Type B pancreatic cell (in vitro differentiated cells): ENCODE data around the gene CENPW. TPM values are rescaled to one million over a fixed set of nuclear protein-coding genes. Genes with fewer than 3 reads are reported as not detected.

Experiments used
- DNase-seq: peaks from one replicate; pipeline ENCODE4 v3.0.0; 2021; ENCODE audit warnings: mixed read lengths; ENCODE audit not compliant: unreplicated experiment; ENCODE audit errors: extremely low spot score
- H3K27ac Mint-ChIP-seq: 2 replicates; pipeline ENCODE4 v1.8.0; 2021; ENCODE audit warnings: mild to moderate bottlenecking, mixed read lengths
- H3K27me3 Mint-ChIP-seq: 2 replicates; pipeline ENCODE4 v1.8.0; 2021; ENCODE audit warnings: mixed read lengths
- H3K36me3 Mint-ChIP-seq: 2 replicates; pipeline ENCODE4 v1.8.0; 2021; ENCODE audit warnings: mixed read lengths
- H3K4me1 Mint-ChIP-seq: one replicate; pipeline ENCODE4 v1.8.0; 2021; ENCODE audit warnings: mixed read lengths; ENCODE audit not compliant: unreplicated experiment
- H3K4me3 Mint-ChIP-seq: 2 replicates; pipeline ENCODE4 v1.8.0; 2021; ENCODE audit warnings: mild to moderate bottlenecking, mixed read lengths
- H3K9me3 Mint-ChIP-seq: 2 replicates; pipeline ENCODE4 v1.8.0; 2021; ENCODE audit warnings: mixed read lengths
- total RNA-seq: library from RNA; stranded (reverse); gene quantifications from 2 replicates; pipeline ENCODE4 v1.2.1, GENCODE V29; 2021; ENCODE audit warnings: low replicate concordance
- TF ChIP-seq, protein P1 (sequence below): fragments of 200-600 bp; sonication (generic); conservative IDR thresholded peaks from 2 replicates; pipeline ENCODE4 v1.5.0; 2021; ENCODE audit warnings: antibody characterized with exemption, mild to moderate bottlenecking

CENPW gene
- total RNA-seq, 1 donor from 2014 or later: 42.0 TPM

DNA sequence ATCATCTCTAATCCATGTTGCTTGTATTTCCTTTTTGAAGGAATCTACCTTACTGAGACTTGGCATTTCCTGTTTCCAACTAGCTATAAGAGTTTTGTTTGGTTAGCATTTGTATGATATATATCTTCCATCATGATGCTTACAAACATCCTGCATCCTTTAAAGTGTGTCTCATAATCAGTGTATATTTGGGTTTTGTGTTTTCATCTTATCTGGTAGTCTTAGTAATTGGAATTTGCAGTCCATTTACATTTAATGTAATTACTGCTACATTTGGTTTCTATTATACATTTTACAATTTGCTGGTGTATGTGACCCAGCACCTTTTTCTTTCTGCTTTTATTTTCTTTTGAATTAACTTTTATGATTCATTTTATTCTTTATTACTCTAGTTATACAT lies 12.6 kb downstream of the CENPW start:
- no peak overlapping the region for H3K27ac Mint-ChIP-seq
- H3K27me3 Mint-ChIP-seq: no peaks in the 10 kb centered on the region
- DNase-seq: no peak
- TF ChIP-seq, protein P1, sequence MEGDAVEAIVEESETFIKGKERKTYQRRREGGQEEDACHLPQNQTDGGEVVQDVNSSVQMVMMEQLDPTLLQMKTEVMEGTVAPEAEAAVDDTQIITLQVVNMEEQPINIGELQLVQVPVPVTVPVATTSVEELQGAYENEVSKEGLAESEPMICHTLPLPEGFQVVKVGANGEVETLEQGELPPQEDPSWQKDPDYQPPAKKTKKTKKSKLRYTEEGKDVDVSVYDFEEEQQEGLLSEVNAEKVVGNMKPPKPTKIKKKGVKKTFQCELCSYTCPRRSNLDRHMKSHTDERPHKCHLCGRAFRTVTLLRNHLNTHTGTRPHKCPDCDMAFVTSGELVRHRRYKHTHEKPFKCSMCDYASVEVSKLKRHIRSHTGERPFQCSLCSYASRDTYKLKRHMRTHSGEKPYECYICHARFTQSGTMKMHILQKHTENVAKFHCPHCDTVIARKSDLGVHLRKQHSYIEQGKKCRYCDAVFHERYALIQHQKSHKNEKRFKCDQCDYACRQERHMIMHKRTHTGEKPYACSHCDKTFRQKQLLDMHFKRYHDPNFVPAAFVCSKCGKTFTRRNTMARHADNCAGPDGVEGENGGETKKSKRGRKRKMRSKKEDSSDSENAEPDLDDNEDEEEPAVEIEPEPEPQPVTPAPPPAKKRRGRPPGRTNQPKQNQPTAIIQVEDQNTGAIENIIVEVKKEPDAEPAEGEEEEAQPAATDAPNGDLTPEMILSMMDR: no peak
- H3K4me3 Mint-ChIP-seq: no peak overlapping the region
- peaks cover 5% of the 10 kb centered on the region for H3K9me3 Mint-ChIP-seq
- no peaks in the 10 kb centered on the region for H3K4me1 Mint-ChIP-seq
- peaks cover 10% of the 10 kb centered on the region for H3K36me3 Mint-ChIP-seq

DNA sequence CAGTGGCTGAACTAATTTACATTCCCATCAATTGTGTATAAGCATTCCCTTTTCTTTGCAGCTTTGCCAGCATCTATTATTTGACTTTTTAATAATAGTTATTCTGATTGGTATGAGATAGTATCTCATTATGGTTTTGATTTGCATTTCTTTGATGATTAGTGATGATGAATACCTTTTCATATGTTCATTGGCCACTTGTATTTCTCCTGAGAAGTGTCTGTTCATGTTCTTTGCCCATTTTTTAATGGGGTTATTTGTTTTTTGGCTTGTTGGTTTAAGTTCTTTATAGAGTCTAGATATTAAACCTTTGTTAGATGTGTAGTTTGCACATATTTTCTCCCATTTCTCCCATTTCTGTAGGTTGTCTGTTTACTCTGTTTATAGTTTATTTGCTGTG lies 16.6 kb downstream of the CENPW start:
- no peak for DNase-seq
- Mint-ChIP-seq H3K27ac (no peak overlapping the region), H3K4me1 (no peaks in the 10 kb centered on the region), H3K36me3 (peaks cover 41% of the 10 kb centered on the region), H3K9me3 (peaks cover 15% of the 10 kb centered on the region), H3K4me3 (no peak overlapping the region), H3K27me3 (no peaks in the 10 kb centered on the region)
- TF ChIP-seq, protein P1: no peak

- peaks cover 15% of the 10 kb centered on the region for H3K9me3 Mint-ChIP-seq
- H3K4me3 Mint-ChIP-seq: no peak overlapping the region
- no peak overlapping the region for H3K27ac Mint-ChIP-seq
- no peaks in the 10 kb centered on the region for H3K4me1 Mint-ChIP-seq
- DNase-seq: no peak
- peaks cover 58% of the 10 kb centered on the region for H3K36me3 Mint-ChIP-seq
- TF ChIP-seq, protein P1: no peak
- H3K27me3 Mint-ChIP-seq: no peaks in the 10 kb centered on the region
Measured at GRCh38 chr6:126359936-126360537, 20.1 kb downstream of the CENPW start.

GRCh38 chr6:126361832-126362440 lies 22.0 kb downstream of the CENPW start:
- no peak overlapping the region for H3K27ac Mint-ChIP-seq
- no peaks in the 10 kb centered on the region for H3K27me3 Mint-ChIP-seq
- peaks cover 10% of the 10 kb centered on the region for H3K9me3 Mint-ChIP-seq
- H3K4me1 Mint-ChIP-seq: no peaks in the 10 kb centered on the region
- H3K4me3 Mint-ChIP-seq: no peak overlapping the region
- TF ChIP-seq, protein P1: no peak
- DNase-seq: no peak
- H3K36me3 Mint-ChIP-seq: peaks cover 52% of the 10 kb centered on the region

GRCh38 chr6:126367849-126368248 lies 27.9 kb downstream of the CENPW start:
- TF ChIP-seq, protein P1: no peak
- Mint-ChIP-seq H3K4me1 (no peaks in the 10 kb centered on the region), H3K4me3 (no peak overlapping the region), H3K27me3 (no peaks in the 10 kb centered on the region), H3K9me3 (no peaks in the 10 kb centered on the region), H3K27ac (no peak overlapping the region), H3K36me3 (peaks cover 26% of the 10 kb centered on the region)
- no peak for DNase-seq
